Effector memory CD4-positive, alpha-beta T cell (primary cell): Measurements from ENCODE around the gene KIF26B.

Experiments
- DNase-seq, 3 donors: peaks; one replicate each; pipeline ENCODE4 v3.0.0-alpha.2; 2020
- H3K27ac ChIP-seq: 2 replicates; pipeline ENCODE4 v1.7.0; 2013; ENCODE audit warnings: mild to moderate bottlenecking, low read length, moderate library complexity; ENCODE audit not compliant: insufficient read depth, poor library complexity, severe bottlenecking
- H3K27me3 ChIP-seq: replicated peaks from 2 replicates; pipeline ENCODE4 v1.7.0; 2013; ENCODE audit warnings: mild to moderate bottlenecking, low read length; ENCODE audit not compliant: insufficient read depth, control insufficient read depth, poor library complexity, severe bottlenecking
- H3K36me3 ChIP-seq: 2 replicates; pipeline ENCODE4 v1.7.0; 2013; ENCODE audit warnings: mild to moderate bottlenecking, low read length, moderate library complexity; ENCODE audit not compliant: control insufficient read depth, insufficient read depth
- H3K4me1 ChIP-seq: 2 replicates; pipeline ENCODE4 v1.7.0; 2013; ENCODE audit warnings: low read length, mild to moderate bottlenecking; ENCODE audit not compliant: control insufficient read depth, insufficient read depth, poor library complexity, severe bottlenecking
- H3K4me3 ChIP-seq: 2 replicates; pipeline ENCODE4 v1.7.0; 2013; ENCODE audit warnings: low read length, low read depth, mild to moderate bottlenecking; ENCODE audit not compliant: insufficient read depth, poor library complexity, severe bottlenecking
- H3K9me3 ChIP-seq: 2 replicates; pipeline ENCODE4 v1.7.0; 2013; ENCODE audit warnings: mild to moderate bottlenecking, low read length, moderate library complexity; ENCODE audit not compliant: control insufficient read depth

Gene KIF26B

DNA sequence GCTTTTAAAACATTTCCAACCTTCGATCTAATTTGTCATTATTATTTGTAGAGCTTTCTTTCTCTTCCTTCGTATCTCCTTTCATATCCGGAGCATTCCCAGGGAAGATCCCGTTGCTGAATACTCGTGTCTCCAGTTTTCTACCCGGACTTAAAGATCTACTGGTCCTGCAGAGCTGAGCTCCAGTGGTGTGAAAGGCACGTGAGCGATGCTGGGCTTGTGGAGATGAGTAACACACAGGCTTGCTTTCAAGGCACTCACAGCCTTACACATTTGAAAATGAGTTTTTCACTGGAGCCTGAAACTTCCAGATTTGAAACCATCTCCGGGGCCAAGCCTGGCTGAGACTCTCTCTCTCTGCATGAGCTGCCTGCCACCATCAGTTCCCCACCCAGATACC is 428.3 kb downstream of the KIF26B start:
- H3K4me1 ChIP-seq, result no peaks in the 10 kb centered on the region
- DNase-seq, result no peak
- H3K4me3 ChIP-seq, result no peak overlapping the region
- H3K9me3 ChIP-seq, result no peaks in the 10 kb centered on the region
- H3K27ac ChIP-seq, result no peak overlapping the region
- no peaks in the 10 kb centered on the region for H3K36me3 ChIP-seq
- no peaks in the 10 kb centered on the region for H3K27me3 ChIP-seq

DNA sequence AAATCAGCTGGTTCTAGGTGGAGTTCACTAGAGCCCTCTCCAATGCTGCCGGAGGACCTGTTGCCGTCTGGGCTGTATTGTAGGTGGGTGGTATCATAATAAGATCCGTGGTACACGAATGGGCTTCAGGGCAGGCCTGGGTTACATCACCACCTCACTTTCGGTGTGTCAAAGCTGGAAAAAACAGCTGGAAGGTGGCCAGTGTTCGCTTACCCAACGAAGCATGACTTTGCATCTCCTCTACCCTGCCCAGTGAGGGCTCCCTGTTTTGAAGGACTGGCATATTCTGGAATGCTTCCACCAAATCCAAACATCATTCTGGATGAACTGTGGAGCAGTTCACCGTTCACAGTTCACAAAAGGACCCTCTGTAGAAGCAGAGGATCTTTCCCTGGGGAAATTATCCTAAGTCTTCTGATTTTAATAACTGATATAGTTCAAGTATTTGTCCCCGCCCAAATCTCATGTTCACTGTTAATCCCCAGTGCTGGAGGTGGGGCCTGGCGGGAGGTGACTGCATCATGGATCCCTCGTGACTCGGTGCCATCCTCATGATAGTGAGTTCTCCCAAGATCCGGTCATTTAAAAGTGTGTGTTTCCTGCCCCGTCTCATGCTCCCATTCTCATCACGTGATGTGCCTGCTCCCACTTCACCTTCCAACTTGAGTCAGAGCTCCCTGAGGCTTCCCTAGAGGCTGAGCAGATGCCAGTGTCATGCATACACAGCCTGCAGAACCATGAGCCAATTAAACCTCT is 429.0 kb downstream of the KIF26B start:
- Histone ChIP-seq H3K27me3 (no peaks in the 10 kb centered on the region), H3K4me3 (no peak overlapping the region), H3K36me3 (no peaks in the 10 kb centered on the region), H3K9me3 (no peaks in the 10 kb centered on the region), H3K27ac (no peak overlapping the region), H3K4me1 (no peaks in the 10 kb centered on the region)
- DNase-seq, result no peak

DNA sequence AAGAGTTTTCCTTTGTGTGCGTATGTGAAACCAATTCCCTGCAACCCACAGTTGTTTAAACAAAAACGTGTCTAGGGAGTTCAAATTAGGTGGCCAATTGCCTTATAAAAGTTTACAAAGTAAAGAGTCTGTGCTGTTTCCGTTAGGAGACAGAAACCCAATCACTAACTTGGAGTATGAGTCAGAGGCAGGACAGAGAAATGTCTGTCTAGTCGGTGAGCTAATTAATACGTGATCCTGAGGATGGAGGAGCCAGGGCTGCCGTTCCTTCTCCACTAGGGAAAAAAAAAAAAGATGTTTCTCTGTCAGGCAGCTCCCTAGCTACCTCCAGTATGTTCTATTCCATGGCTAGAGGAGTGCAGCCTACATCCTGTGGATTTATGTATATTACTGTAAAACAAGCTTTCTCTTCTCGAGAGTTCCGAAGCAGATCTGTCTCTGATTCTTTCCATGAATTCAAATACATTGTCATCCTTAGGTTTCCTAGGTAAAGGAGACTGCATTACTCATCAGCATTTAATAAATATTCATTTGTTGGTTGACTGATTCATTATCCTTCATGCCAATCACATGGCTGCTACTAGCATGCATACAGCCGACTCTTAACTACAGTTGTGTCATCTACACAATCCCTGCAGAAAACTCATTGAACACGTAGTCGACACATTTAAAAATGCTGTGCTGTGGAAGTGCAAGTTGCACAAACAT is 430.6 kb downstream of the KIF26B start:
- H3K36me3 ChIP-seq, result no peaks in the 10 kb centered on the region
- no peaks in the 10 kb centered on the region for H3K27me3 ChIP-seq
- H3K4me3 ChIP-seq, result no peak overlapping the region
- DNase-seq, result no peak
- H3K27ac ChIP-seq, result no peak overlapping the region
- no peaks in the 10 kb centered on the region for H3K4me1 ChIP-seq
- no peaks in the 10 kb centered on the region for H3K9me3 ChIP-seq

DNA sequence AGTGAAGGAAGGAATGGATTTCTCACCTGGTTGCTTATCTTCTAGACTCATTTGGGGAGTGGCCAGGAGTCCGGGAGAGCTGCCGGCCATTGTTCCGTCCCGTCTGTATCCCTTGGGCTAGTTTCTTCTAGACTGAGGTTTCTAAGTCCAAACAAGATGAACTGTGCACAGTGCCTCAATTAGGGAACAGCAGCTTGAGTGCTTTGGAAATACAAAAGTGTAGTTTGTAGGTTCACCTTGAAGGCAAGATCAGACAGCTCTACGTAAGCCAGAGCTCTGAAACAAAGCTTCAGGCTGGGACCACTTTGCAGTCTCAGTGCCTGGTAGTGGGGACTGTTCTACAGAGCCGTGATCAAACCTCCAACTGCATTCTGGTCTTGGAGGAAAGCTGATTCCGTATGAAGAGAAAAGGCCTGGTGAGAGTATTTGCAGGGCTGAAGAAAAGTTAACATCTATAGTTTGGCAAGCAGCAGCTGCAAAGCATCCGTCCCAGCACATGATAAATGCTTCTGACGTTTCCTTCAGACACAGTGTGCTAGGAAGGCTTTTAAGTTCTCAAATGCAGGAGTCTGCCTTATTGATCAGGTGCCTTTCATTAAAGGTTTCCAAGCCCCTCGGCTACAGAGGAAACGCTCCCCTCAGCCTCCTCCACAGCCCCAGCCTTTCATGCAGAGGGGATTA is 432.8 kb downstream of the KIF26B start:
- DNase-seq, result no peak
- Histone ChIP-seq H3K9me3 (no peaks in the 10 kb centered on the region), H3K27ac (no peak overlapping the region), H3K4me1 (no peaks in the 10 kb centered on the region), H3K27me3 (no peaks in the 10 kb centered on the region), H3K4me3 (no peak overlapping the region), H3K36me3 (no peaks in the 10 kb centered on the region)

DNA sequence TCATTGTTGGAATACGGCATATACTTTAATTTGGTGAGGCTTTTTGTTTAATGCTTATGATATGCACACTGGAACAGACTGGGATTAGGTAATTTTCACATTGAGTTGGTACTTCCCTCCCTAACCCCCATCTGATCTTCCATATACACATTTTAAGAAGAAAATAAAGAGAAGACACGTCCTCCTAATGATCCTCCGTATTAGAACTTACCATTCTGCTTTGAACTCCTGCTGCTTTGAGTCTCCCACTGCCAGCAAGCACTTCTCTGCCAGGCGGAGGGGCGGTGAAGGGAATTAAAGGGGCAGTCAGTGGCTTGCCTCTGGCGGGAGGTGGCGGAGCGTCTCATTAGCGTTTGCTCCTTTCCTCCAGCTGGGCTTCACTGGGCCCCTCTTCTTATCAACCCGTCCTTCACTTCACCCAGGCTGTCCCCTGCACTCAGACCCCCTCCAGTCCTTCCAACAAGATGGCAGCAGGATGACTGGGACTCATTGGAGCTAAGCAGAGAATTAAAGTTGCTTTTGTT is 433.4 kb downstream of the KIF26B start:
- H3K27ac ChIP-seq, result no peak overlapping the region
- no peaks in the 10 kb centered on the region for H3K9me3 ChIP-seq
- H3K4me3 ChIP-seq, result no peak overlapping the region
- no peaks in the 10 kb centered on the region for H3K4me1 ChIP-seq
- no peak for DNase-seq
- H3K27me3 ChIP-seq, result no peaks in the 10 kb centered on the region
- H3K36me3 ChIP-seq, result no peaks in the 10 kb centered on the region

DNA sequence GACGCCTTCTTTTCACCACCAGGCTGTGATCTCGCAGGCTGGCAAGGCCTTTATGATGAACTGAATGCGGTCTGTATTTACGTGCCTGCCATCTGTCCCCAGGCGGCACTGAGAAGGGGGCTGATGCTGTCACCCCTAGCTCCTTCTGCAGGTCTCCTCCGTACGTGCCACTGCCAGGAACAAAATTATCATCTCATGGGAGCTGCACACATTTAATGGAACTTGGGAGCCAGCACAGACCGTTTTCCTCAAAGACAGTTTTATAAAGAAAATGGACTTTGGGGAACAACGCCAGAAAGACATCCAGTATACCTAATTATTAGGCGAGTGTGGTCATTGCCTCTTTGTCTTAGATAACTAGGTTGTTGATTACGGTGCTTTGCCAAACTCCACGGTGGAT is 434.5 kb downstream of the KIF26B start:
- Histone ChIP-seq H3K27ac (no peak overlapping the region), H3K9me3 (no peaks in the 10 kb centered on the region), H3K36me3 (no peaks in the 10 kb centered on the region), H3K27me3 (no peaks in the 10 kb centered on the region), H3K4me1 (no peaks in the 10 kb centered on the region), H3K4me3 (no peak overlapping the region)
- no peak for DNase-seq

DNA sequence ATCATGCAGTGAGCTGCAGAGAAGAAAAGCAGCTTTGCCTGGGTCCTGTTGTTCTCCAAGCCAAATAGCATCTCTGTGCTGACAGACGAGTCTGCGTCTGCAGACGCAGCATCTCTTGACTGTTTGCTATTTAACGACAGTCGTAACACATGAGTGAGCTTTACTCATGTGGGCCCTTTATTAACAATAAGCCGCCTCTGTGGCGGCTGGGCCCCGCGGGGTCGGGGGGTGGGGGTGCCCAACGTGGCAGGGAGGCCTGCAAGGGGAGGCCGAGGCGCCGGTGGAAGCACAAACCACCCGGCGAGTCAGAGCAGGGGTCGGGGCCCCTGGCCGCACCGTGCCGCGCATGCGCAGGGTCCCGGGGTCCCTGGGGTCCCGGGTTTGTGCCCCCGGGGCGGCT is 435.1 kb downstream of the KIF26B start:
- Histone ChIP-seq H3K36me3 (no peaks in the 10 kb centered on the region), H3K27me3 (no peaks in the 10 kb centered on the region), H3K27ac (no peak overlapping the region), H3K4me1 (no peaks in the 10 kb centered on the region), H3K4me3 (no peak overlapping the region), H3K9me3 (no peaks in the 10 kb centered on the region)
- no peak for DNase-seq

DNA sequence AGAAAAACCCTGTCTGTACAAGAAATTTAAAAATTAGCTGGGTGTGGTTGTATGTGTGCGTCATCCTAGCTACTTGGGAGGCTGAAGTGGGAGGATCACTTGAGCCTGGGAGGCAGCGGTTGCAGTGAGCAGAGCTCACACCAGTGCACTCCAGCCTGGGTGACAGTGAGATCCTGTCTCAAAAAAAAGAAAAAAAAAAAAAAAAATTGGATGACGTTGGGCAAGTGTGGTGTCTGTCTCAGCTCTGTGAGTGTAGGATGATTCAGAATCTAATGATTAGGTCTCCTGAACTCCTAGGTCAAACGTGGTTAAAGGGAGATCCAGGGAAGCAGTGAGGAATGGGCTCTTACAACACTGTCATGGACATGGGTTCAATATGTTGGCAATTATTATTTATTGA is 435.9 kb downstream of the KIF26B start:
- Histone ChIP-seq H3K36me3 (no peaks in the 10 kb centered on the region), H3K9me3 (no peaks in the 10 kb centered on the region), H3K27me3 (no peaks in the 10 kb centered on the region), H3K27ac (no peak overlapping the region), H3K4me1 (no peaks in the 10 kb centered on the region), H3K4me3 (no peak overlapping the region)
- DNase-seq, result no peak

DNA sequence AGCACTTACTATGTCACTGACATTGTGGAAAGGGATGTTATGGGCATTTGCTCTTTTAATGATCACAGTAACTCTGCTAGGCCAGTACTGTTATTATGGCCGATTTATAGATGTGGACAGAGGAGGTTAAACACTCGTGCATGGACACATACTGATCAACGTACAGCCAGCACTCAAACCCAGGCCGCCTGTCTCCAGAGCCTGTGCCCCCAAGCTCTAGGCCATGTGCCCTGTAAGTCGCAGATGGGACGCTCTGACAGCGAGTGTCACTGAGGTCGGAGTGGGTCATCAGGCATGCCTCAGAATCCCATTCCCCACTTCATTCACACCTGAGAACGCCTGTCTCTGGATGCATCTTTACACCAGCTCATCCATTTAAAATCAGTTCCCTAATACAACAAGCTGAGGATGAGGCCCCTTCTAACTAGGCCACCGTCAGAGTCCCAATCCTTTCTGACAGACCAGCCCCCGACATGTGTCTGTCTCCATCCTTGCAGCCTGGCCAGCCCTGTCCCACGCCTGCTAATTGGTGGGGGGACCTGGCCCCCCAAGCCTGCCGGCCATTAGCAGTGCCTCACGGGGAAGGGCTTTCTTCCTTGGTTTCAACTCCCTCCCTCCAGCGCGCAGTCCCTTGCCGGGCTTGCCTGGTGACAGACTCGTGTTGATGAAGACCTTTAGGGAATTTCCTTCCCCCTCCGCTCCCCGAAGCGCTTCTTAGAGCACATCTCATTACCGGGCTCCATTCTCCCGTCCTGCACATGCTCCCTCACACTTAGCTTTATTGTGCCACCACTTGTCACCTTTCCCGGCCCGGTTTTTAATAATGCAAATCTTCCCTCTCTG is 436.8 kb downstream of the KIF26B start:
- Histone ChIP-seq H3K27me3 (no peaks in the 10 kb centered on the region), H3K36me3 (no peaks in the 10 kb centered on the region), H3K4me3 (no peak overlapping the region), H3K4me1 (no peaks in the 10 kb centered on the region), H3K9me3 (no peaks in the 10 kb centered on the region), H3K27ac (no peak overlapping the region)
- no peak for DNase-seq
